Testis (tissue), 3 donors: ENCODE data around the gene GPS1. TPM values are rescaled to one million over a fixed set of nuclear protein-coding genes. Genes with fewer than 3 reads are reported as not detected.

Experiments used
- DNase-seq: peaks from one replicate; pipeline ENCODE4 v3.0.0-alpha.2; 2019
- H3K27ac ChIP-seq, 2 donors: fragments of 200-600 bp; sonication (generic); one replicate each; pipeline ENCODE4 v1.5.1; 2019
- H3K27me3 ChIP-seq: fragments of 200-600 bp; sonication (generic); one replicate; pipeline ENCODE4 v1.5.1; 2019
- H3K36me3 ChIP-seq: fragments of 200-600 bp; sonication (generic); one replicate; pipeline ENCODE4 v1.5.1; 2017; ENCODE audit warnings: low read depth; ENCODE audit errors: missing control alignments
- H3K4me1 ChIP-seq: fragments of 200-600 bp; sonication (generic); one replicate; pipeline ENCODE4 v1.5.1; 2019
- H3K4me3 ChIP-seq, 2 donors: fragments of 200-600 bp; sonication (generic); one replicate each; pipeline ENCODE4 v1.5.1; 2017 to 2019
- H3K9me3 ChIP-seq: fragments of 200-600 bp; sonication (generic); one replicate; pipeline ENCODE4 v1.5.1; 2017
- POLR2A ChIP-seq: fragments of 450-650 bp; IDR thresholded peaks from one replicate; pipeline ENCODE4 v1.6.1; 2017; ENCODE audit warnings: antibody characterized with exemption, mild to moderate bottlenecking, moderate library complexity
- WGBS, 2 donors: methylation state at CpG; one replicate each; pipeline ENCODE4 v1.1.5; 2018; 5-methylcytosine and 5-hydroxymethylcytosine counted together
- intact Hi-C: fragments of 100-400 bp; cut with DNase I; formaldehyde crosslinking; loops from one replicate; pipeline ENCODE4 v1.15.1; 2023; ENCODE audit warnings: low total_unique reads
- polyA plus RNA-seq: library from polyadenylated mRNA; stranded (reverse); fragments of 350-450 nt; fragmentation: Illumina TruSeq; extraction: RNeasy Lipid Tissue Mini Kit (QIAGEN cat#74804); gene quantifications from one replicate; pipeline ENCODE4 v1.2.3, GENCODE V29; 2014; ENCODE audit warnings: low read depth, low replicate concordance; ENCODE audit not compliant: insufficient read depth
- total RNA-seq, 2 donors: library from RNA; depleted of rRNA; stranded (reverse); fragments of >200 nt; gene quantifications; one replicate each; pipeline ENCODE4 v1.2.3, GENCODE V29; 2016
- TF ChIP-seq, protein P1 (sequence below), 3 experiments: fragments of 450-650 bp in 2 of 3; fragments of 200-600 bp in 1 of 3; sonication (generic) in 1 of 3; IDR thresholded peaks; one replicate each; pipeline ENCODE4 v1.5.1; 2016 to 2019; ENCODE audit warnings: antibody characterized with exemption in 3 of 3, mild to moderate bottlenecking in 2 of 3, moderate library complexity in 1 of 3

The GPS1 gene
- total and polyA plus RNA-seq, 3 donors from 2014 or later: 170 to 190 (median 178) TPM

GRCh38 chr17:82008258-82008940 is 43.3 kb upstream of the GPS1 start:
- TF ChIP-seq, protein P1, sequence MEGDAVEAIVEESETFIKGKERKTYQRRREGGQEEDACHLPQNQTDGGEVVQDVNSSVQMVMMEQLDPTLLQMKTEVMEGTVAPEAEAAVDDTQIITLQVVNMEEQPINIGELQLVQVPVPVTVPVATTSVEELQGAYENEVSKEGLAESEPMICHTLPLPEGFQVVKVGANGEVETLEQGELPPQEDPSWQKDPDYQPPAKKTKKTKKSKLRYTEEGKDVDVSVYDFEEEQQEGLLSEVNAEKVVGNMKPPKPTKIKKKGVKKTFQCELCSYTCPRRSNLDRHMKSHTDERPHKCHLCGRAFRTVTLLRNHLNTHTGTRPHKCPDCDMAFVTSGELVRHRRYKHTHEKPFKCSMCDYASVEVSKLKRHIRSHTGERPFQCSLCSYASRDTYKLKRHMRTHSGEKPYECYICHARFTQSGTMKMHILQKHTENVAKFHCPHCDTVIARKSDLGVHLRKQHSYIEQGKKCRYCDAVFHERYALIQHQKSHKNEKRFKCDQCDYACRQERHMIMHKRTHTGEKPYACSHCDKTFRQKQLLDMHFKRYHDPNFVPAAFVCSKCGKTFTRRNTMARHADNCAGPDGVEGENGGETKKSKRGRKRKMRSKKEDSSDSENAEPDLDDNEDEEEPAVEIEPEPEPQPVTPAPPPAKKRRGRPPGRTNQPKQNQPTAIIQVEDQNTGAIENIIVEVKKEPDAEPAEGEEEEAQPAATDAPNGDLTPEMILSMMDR (IDR thresholded peaks at IDR 0.05): no peak
- no peak for TF ChIP-seq POLR2A
- 91 to 93% methylated on average over 16 to 21 of the region's 26 CpGs for WGBS, 2 donors
- Histone ChIP-seq H3K27me3 (no peaks in the 10 kb centered on the region), H3K4me1 (peaks cover 5% of the 10 kb centered on the region), H3K4me3 (no peak overlapping the region), H3K36me3 (no peaks in the 10 kb centered on the region), H3K9me3 (no peaks in the 10 kb centered on the region), H3K27ac (no peak overlapping the region)
- DNase-seq: no peak
- intact Hi-C loops: no loop called here

GRCh38 chr17:82008941-82009405 is 42.7 kb upstream of the GPS1 start:
- no peak overlapping the region for H3K27ac ChIP-seq
- DNase-seq: no peak
- intact Hi-C loops: no loop called here
- 95% methylated on average over 19 of the region's 28 CpGs; no CpG with 5 or more reads in 1 of the 2 donors for WGBS, 2 donors
- H3K4me1 ChIP-seq: peaks cover 6% of the 10 kb centered on the region
- H3K36me3 ChIP-seq: no peaks in the 10 kb centered on the region
- no peaks in the 10 kb centered on the region for H3K9me3 ChIP-seq
- H3K27me3 ChIP-seq: no peaks in the 10 kb centered on the region
- H3K4me3 ChIP-seq: no peak overlapping the region
- TF ChIP-seq, protein P1 (IDR thresholded peaks at IDR 0.05): no peak
- TF ChIP-seq POLR2A: no peak

GRCh38 chr17:82009413-82009812 is 42.3 kb upstream of the GPS1 start:
- Histone ChIP-seq H3K4me1 (peaks cover 6% of the 10 kb centered on the region), H3K9me3 (no peaks in the 10 kb centered on the region), H3K27ac (no peak overlapping the region), H3K36me3 (no peaks in the 10 kb centered on the region), H3K4me3 (no peak overlapping the region), H3K27me3 (no peaks in the 10 kb centered on the region)
- TF ChIP-seq, protein P1 (IDR thresholded peaks at IDR 0.05): no peak
- TF ChIP-seq POLR2A: no peak
- WGBS, 2 donors: 83 to 92% methylated on average over 2 to 14 of the region's 15 CpGs
- intact Hi-C loops: no loop called here
- DNase-seq: no peak

DNA sequence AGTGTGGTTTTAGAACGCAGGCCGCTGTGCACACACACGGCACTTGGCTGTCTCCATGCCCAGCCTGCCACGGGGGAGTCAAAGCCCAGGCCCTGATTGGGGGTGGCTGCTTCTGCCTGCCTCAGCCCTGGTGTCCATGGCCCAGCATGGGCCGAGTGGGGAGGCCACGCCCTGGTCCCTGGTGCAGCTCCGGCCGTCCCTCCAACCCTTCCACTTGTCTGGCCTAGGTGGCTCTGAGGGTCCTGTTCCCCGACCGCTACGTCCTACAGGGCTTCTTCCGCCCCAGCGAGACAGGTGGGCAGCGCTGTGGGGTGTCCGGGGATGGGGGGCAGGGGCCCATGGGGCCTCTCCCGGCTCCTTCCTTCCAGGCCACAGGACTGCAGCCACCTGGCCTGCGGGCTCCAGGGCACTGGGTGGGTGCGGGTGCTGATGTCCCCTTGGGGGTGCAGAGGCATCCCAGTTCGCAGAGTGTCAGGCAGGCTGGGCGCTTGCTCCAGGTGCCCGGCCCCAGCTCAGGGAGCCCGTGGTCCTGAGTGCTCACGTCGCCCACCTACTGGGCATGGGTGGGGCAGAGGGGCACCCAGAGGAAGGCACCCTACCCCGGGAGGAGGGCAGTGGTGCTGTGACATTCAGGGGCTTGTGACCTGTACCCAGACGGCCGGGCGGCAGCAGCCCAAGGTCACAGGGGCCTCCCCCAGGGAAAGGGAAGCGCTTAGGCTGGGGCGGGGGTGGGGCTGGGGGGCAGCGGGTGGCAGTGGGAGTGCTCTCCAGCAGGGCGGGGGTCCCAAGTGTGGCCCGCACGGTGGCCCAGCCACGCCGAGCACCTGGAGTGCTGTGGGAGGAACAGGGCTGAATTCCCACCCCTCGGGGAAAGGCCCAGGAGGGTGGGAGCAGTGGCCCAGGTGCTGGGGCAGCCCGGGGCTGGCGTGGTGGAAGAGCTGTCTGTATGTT is 40.8 kb upstream of the GPS1 start:
- Histone ChIP-seq H3K27ac (no peak overlapping the region), H3K9me3 (no peaks in the 10 kb centered on the region), H3K4me1 (peaks cover 6% of the 10 kb centered on the region), H3K27me3 (no peaks in the 10 kb centered on the region), H3K4me3 (no peak overlapping the region), H3K36me3 (no peaks in the 10 kb centered on the region)
- no peak for TF ChIP-seq POLR2A
- TF ChIP-seq, protein P1 (IDR thresholded peaks at IDR 0.05): no peak
- intact Hi-C loops: no loop called here
- no peak for DNase-seq
- 94% methylated on average over 15 to 39 of the region's 39 CpGs for WGBS, 2 donors
